Astrocyte of the spinal cord (primary cell): Measurements from ENCODE around the gene SSTR4.

Source experiments
- DNase-seq: peaks from one replicate; pipeline ENCODE4 v3.0.0; 2011; ENCODE audit warnings: low read depth, low spot score
- H3K4me3 ChIP-seq: 2 replicates; pipeline ENCODE4 v1.5.1; 2011; ENCODE audit warnings: low read depth, mild to moderate bottlenecking, low read length, moderate library complexity
- CTCF ChIP-seq: IDR thresholded peaks from 2 replicates; pipeline ENCODE4 v1.5.1; 2012; ENCODE audit warnings: low read depth, mild to moderate bottlenecking, low read length, inconsistent platforms
- in situ Hi-C: cut with HindIII; loops from 2 replicates; pipeline ENCODE4 v1.10.0; 2017; ENCODE audit warnings: low sequenced_read_pairs

SSTR4 gene

DNA sequence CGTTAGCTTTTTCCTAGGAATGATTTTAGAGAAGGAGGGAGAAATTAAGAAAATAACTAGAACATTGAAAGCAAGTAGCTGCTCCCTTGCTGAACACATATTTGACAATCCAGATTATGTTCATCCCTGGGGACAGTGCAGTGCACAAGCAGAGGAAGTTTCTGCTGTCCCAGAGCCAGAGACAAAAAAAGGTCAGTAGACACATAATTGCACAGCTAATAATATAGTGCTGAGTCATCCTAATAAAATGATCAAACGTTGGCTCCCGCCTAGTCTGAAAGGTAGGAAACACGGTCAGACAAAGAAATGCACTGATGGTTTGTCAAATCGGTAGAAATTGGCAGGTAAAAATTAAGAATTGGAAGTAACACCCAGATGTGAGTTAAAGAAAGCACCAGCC, 21.7 kb upstream of the SSTR4 start:
- in situ Hi-C loops: no loop called here
- no peak for TF ChIP-seq CTCF
- H3K4me3 ChIP-seq: no peak overlapping the region
- DNase-seq: no peak

DNA sequence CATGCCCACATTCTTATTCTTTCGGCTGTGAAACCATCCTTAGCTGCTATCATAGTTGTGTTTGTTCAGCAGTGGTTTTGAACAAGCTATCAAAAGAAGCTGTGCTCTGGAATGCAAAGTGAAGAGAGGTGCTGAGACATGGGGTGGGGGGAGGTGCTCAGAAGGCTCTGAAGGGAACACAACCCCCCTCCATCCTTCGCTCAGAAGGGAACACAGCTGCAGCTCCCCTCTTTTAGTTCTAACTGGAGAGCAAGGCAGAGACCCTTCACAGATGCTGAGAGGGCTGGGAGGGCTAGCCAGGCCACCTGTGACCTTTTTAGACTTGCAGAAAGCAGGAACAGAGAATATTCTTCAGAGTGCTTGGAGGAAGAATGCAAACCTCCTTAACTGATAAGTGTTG, 17.6 kb upstream of the SSTR4 start:
- no peak for DNase-seq
- TF ChIP-seq CTCF: no peak
- in situ Hi-C loops: no loop called here

GRCh38 chr20:23018432-23018831, 16.7 kb upstream of the SSTR4 start:
- no peak for TF ChIP-seq CTCF

More for the DNA sequence above, 17.6 kb upstream of the SSTR4 start:
- no peak overlapping the region for H3K4me3 ChIP-seq

GRCh38 chr20:23018941-23019340, 16.2 kb upstream of the SSTR4 start:
- H3K4me3 ChIP-seq: no peak overlapping the region
- no peak for DNase-seq
- TF ChIP-seq CTCF: no peak
- in situ Hi-C loops: no loop called here

More at GRCh38 chr20:23018432-23018831, 16.7 kb upstream of the SSTR4 start:
- H3K4me3 ChIP-seq: no peak overlapping the region
- DNase-seq: no peak
- in situ Hi-C loops: no loop called here

DNA sequence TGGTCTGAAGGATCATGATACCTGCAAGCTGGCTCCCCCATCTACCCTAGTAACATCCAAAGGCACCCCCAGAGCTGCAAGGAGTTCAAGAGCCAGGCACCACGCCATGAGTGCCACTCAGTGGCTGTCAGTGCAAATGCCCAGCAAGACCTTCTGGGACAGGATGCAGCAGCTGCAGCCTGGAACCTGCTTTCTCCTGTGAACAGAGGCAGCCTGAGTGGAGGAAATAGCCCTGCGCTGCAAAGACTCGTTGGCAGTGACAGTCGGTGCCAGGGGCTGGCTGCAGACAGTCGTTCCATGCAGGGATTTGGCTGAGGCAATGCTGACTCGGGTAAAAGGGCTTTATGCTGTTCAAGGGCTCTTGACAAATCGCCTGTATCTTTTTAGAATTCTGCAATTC, 15.7 kb upstream of the SSTR4 start:
- H3K4me3 ChIP-seq: no peak overlapping the region
- in situ Hi-C loops: no loop called here
- no peak for TF ChIP-seq CTCF
- no peak for DNase-seq

GRCh38 chr20:23020230-23021018, 14.7 kb upstream of the SSTR4 start:
- DNase-seq: no peak
- no peak overlapping the region for H3K4me3 ChIP-seq
- in situ Hi-C loops: no loop called here
- no peak for TF ChIP-seq CTCF
